Erythroblast (primary cell): ENCODE measurements around the gene OXCT1.

Source experiments
- GATA1 ChIP-seq: IDR thresholded peaks from 2 replicates; pipeline ENCODE4 v1.6.1; 2011; ENCODE audit warnings: low read depth, mild to moderate bottlenecking, control low read depth, low read length, moderate library complexity
- POLR2A ChIP-seq: IDR thresholded peaks from 2 replicates; pipeline ENCODE4 v1.6.1; 2011; ENCODE audit warnings: mild to moderate bottlenecking, low read length

DNA sequence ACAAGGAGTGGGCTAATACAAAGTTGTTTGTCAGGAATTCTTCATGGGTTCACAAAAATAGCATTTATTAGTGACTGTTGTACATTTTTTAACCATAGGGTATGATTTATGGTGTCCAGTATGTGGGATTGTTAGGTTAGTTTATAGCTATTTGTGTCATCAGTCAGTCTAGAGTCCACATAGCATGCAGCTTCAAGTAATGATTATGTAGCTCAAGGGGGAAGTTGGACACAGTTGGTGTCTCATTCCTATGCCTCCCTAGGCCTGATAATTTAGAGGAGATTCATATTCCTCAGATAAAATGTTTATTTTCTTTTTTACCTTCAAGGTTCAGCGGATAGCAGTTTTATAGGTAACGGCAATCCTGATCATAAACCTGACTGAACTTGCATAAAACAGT is 153.8 kb downstream of the OXCT1 start:
- TF ChIP-seq POLR2A (no peak), GATA1 (no peak)
